ENCODE results near the gene PLEK. TPM values are rescaled to one million over a fixed set of nuclear protein-coding genes. Genes with fewer than 3 reads are reported as not detected.
A peak's percentile ranks its signal among the peaks of the same experiment; 100 is the strongest.

Gene PLEK
- total and polyA plus RNA-seq, 9 of the 15 experiments (the other 6 are each of a cell fraction or from before 2014, with no cell fraction given) = 0.14 to 1.2 (median 0.36) TPM

DNA sequence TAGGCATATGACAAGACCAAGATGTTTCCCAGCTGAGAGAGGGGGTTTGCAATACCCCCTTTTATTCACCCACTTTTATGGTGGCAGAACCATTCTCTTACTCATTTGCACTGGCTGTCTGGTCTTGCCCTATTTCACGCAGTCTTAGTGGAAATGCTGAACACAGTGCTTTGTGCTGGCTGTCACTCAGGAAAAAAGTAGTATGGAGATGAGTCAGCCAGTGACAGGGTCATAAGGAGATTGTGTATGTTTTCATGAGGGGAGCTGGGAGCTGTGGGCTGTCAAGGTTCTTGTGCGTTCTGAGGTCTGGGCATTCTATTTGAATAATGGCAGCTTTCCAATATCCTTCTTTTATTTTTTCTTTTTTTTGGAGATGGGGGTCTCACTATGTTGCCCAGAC lies 34.4 kb upstream of the PLEK start (continued):
- TF ChIP-seq, protein P1, sequence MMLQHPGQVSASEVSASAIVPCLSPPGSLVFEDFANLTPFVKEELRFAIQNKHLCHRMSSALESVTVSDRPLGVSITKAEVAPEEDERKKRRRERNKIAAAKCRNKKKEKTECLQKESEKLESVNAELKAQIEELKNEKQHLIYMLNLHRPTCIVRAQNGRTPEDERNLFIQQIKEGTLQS (IDR thresholded peaks at IDR 0.05) = peak; percentile 68
- TF ChIP-seq, protein P1 (CRISPR knock-in tag; conservative IDR thresholded peaks at IDR 0.05) = no peak
- TF ChIP-seq MIER1 (IDR thresholded peaks at IDR 0.05; ENCODE audit: low read depth) (no peak), ZNF764 (CRISPR knock-in tag; IDR thresholded peaks at IDR 0.05; ENCODE audit: low read depth) (no peak), POLR2B (IDR thresholded peaks at IDR 0.05; ENCODE audit: low read depth, partially characterized antibody) (no peak)

DNA sequence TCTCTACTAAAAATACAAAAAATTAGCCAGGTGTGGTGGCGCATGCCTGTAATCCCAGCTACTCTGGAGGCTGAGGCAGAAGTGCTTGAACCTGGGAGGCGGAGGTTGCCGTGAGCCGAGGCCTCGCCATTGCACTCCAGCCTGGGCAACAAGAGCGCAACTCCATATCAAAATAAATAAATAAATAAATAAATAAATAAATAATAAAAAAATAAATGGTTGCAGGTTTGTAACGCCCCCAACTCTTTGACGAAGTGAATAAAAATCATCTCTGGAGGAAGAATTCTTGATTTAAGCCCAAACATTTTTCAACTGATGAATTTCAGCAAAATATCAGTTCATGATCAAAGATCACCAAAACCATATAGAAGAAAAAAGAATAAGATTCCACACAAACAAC lies 32.1 kb upstream of the PLEK start:
- in situ Hi-C loops (cut with MboI) = no loop called here
- ATAC-seq = no peak
- Histone ChIP-seq H2AFZ (ENCODE audit: low read depth, low read length) (no peak overlapping the region), H3K4me2 (ENCODE audit: insufficient read depth, low read length) (no peak overlapping the region), H3K4me3 (no peak overlapping the region), H3K4me1 (replicated peaks in 1 of 2; ENCODE audit: control insufficient read depth in 2 of 2, insufficient read depth in 2 of 2, low read length in 2 of 2) (peaks cover 0 to 4% of the 10 kb centered on the region in 2 experiments; a peak in 1 of 5 replicates), H3K27me3 (ENCODE audit: control insufficient read depth in 2 of 2, insufficient read depth in 2 of 2, low read length in 2 of 2) (no peaks in the 10 kb centered on the region), H3K9me1 (ENCODE audit: control insufficient read depth, insufficient read depth, low read length) (no peaks in the 10 kb centered on the region), H3K9ac (ENCODE audit: insufficient read depth in 1 of 2, low read depth in 2 of 2, low read length in 2 of 2) (no peak overlapping the region), H3K27ac (ENCODE audit: extremely low read depth, low read depth, low read length) (no peak overlapping the region), H3K79me2 (ENCODE audit: control insufficient read depth, insufficient read depth, low read length) (no peaks in the 10 kb centered on the region), H3K36me3 (ENCODE audit: control insufficient read depth, insufficient read depth, low read length) (no peaks in the 10 kb centered on the region), H4K20me1 (replicated peaks; ENCODE audit: control insufficient read depth, insufficient read depth, low read length) (no peaks in the 10 kb centered on the region), H3K9me3 (replicated peaks; ENCODE audit: control insufficient read depth, insufficient read depth, low read depth, low read length) (no peaks in the 10 kb centered on the region)
- TF ChIP-seq TAL1 (IDR thresholded peaks at IDR 0.05) (no peak), SRSF9 (IDR thresholded peaks at IDR 0.05; ENCODE audit: borderline replicate concordance, low read depth, low read length) (no peak), PYGO2 (tag; IDR thresholded peaks at IDR 0.05) (no peak), MCM5 (IDR thresholded peaks at IDR 0.05; ENCODE audit: low read depth) (no peak), HIVEP1 (CRISPR knock-in tag; IDR thresholded peaks at IDR 0.05) (no peak), ZZZ3 (IDR thresholded peaks at IDR 0.05) (no peak), CCAR2 (IDR thresholded peaks at IDR 0.05; ENCODE audit: low read depth, low read length) (no peak)
- TF ChIP-seq, protein P2, sequence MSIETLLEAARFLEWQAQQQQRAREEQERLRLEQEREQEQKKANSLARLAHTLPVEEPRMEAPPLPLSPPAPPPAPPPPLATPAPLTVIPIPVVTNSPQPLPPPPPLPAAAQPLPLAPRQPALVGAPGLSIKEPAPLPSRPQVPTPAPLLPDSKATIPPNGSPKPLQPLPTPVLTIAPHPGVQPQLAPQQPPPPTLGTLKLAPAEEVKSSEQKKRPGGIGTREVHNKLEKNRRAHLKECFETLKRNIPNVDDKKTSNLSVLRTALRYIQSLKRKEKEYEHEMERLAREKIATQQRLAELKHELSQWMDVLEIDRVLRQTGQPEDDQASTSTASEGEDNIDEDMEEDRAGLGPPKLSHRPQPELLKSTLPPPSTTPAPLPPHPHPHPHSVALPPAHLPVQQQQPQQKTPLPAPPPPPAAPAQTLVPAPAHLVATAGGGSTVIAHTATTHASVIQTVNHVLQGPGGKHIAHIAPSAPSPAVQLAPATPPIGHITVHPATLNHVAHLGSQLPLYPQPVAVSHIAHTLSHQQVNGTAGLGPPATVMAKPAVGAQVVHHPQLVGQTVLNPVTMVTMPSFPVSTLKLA (conservative IDR thresholded peaks at IDR 0.05) = no peak
- POLR2A ChIA-PET = no interaction called here
- no TSS peak for BruUV-seq (replicated peaks)
- CTCF ChIA-PET (ENCODE audit: low intra/inter-chr PET ratio) = no interaction called here
- no peak for FAIRE-seq
- DNase-seq (ENCODE audit: extremely low read depth in 1 of 4, low spot score in 3 of 4) = no peak
- intact Hi-C loops (cut with micrococcal nuclease) = no loop called here
- WGBS (ENCODE audit: insufficient coverage, low coverage, missing lambda C conversion rate) = 73% methylated on average over 8 of the region's 8 CpGs
